Measurements from ENCODE around the gene RIN3.

- TF ChIP-seq CTCF (IDR thresholded peaks at IDR 0.05) (no peak), POLR2A (IDR thresholded peaks at IDR 0.05) (no peak)
These were observed 123.6 kb downstream of the RIN3 start for GRCh38 chr14:92637228-92637627.
